Fibroblast of villous mesenchyme (primary cell): ENCODE data around the gene LCP2. TPM values are rescaled to one million over a fixed set of nuclear protein-coding genes. Genes with fewer than 3 reads are reported as not detected.

Source experiments
- DNase-seq: peaks from one replicate; pipeline ENCODE4 v3.0.0-alpha.2; 2010; ENCODE audit warnings: low read depth
- H3K4me3 ChIP-seq: 2 replicates; pipeline ENCODE4 v1.5.1; 2011; ENCODE audit warnings: low read depth, mild to moderate bottlenecking, low read length
- CTCF ChIP-seq: IDR thresholded peaks from 2 replicates; pipeline ENCODE4 v1.5.1; 2012; ENCODE audit warnings: low read depth, mild to moderate bottlenecking, low read length; ENCODE audit not compliant: insufficient read depth
- total RNA-seq: library from RNA; depleted of rRNA; stranded (reverse); fragments of >200 nt; gene quantifications from 2 replicates; pipeline ENCODE4 v1.2.3, GENCODE V29; 2012

The LCP2 gene
- total RNA-seq, 1 donor, result not detected

- TF ChIP-seq CTCF, result no peak
- H3K4me3 ChIP-seq, result no peak overlapping the region
- peak; percentile 6 for DNase-seq
These were observed 74.2 kb downstream of the LCP2 start for GRCh38 chr5:170223360-170223759.

DNA sequence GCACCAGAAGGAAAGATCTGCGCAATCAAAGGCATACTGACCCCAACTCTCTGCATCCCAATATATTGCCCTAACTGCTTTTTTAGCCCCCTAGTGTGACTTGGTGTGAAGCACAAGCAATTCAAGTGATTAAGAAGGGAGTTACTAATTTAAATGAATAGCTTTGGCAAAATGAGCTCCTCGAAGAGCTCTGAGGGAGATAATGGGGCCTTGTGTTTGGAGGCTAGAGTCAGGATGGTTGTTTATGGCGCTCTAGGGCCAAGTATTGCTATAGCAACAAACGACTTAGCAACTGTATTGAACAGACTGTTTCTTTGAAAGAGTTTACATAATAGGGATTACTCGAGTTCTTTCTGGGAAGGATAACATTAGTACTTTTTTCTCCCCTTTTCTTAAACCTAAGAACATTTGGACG, 76.2 kb downstream of the LCP2 start:
- TF ChIP-seq CTCF, result no peak
- no peak overlapping the region for H3K4me3 ChIP-seq
- DNase-seq, result peak; percentile 33

- no peak for DNase-seq
- TF ChIP-seq CTCF, result no peak
- H3K4me3 ChIP-seq, result no peak overlapping the region
These were observed 77.4 kb downstream of the LCP2 start for GRCh38 chr5:170220191-170220590.

DNA sequence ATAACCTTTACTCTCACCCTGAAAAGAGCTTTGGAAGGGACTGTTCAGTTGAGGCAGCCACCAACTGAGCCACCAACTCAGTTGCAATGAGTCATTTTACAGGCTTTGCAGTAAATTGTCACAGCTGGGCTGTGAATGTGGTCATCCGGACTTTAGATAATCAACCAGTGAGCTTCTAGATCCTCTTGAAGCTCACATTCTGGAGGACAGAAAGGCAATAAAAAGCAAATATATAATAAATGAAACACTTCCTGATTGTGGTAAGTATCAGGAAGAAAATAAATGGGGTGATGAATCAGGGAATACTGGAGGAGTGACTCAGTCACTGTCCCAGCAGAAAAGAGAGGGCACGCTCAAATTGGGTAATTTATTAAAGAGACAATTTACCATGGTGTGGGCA, 78.0 kb downstream of the LCP2 start:
- peak; percentile 37 for DNase-seq
- TF ChIP-seq CTCF, result no peak
- no peak overlapping the region for H3K4me3 ChIP-seq

DNA sequence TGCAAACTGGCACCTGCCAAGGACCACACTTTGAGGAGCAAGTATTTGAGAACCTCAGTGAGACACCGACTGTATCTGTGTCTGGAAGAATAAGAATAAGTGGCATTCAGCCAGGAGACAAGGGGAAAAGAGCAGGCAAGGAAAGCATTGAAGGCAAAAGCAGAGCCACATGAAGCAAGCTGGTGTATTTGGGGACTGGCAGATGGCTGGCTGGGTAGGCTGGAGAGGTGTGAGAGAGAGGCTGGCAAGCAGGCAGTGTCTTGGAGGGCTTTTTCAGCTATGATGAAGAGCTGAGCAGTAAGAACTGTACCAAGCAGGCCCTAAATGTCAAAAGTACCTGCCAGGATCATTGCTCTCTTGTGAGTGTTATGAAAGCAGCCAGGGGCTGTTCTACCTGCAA, 78.9 kb downstream of the LCP2 start:
- no peak overlapping the region for H3K4me3 ChIP-seq
- TF ChIP-seq CTCF, result no peak

GRCh38 chr5:170217831-170218230, 79.7 kb downstream of the LCP2 start:
- TF ChIP-seq CTCF, result no peak
- DNase-seq, result no peak
- H3K4me3 ChIP-seq, result no peak overlapping the region

More for the DNA sequence above, 78.9 kb downstream of the LCP2 start:
- no peak for DNase-seq

DNA sequence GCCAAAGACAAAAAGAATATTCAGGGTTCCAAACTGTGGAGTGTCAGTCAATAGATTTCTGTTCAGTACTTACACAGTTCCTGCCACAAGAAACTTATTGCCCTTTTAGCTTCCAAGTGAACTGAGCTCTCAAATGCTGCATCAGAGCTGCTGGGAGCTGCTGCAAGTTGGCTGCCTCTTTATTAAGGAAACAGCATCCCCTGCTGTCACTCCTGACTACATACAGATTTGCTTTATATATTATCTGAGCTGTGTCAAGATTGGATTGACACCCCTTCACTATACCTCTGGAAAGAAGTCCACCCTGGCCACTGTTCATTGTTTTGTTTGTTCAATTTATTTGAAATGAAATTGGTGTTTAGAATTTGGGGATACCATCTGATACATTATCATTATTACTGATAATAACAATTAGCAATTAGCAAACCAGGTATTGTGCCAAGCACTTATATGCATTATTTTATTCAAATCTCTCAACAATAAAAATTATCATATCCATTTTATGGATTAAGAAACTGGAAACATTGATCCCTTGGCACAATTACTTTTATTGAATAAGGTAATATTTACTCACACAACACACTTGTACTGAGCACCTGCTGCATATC, 81.2 kb downstream of the LCP2 start:
- peak; percentile 62 for TF ChIP-seq CTCF
- peak; percentile 57 for DNase-seq
- no peak overlapping the region for H3K4me3 ChIP-seq
